ENCODE measurements around the gene RHOXF1. TPM values are rescaled to one million over a fixed set of nuclear protein-coding genes. Genes with fewer than 3 reads are reported as not detected.
"Not testable (repeated sequence)": the region's sequence is repeated elsewhere in the genome, so short reads cannot be mapped to it uniquely, and the experiment has no call there.

The RHOXF1 gene
- total RNA-seq, 1 donor from 2014 or later: not detected

DNA sequence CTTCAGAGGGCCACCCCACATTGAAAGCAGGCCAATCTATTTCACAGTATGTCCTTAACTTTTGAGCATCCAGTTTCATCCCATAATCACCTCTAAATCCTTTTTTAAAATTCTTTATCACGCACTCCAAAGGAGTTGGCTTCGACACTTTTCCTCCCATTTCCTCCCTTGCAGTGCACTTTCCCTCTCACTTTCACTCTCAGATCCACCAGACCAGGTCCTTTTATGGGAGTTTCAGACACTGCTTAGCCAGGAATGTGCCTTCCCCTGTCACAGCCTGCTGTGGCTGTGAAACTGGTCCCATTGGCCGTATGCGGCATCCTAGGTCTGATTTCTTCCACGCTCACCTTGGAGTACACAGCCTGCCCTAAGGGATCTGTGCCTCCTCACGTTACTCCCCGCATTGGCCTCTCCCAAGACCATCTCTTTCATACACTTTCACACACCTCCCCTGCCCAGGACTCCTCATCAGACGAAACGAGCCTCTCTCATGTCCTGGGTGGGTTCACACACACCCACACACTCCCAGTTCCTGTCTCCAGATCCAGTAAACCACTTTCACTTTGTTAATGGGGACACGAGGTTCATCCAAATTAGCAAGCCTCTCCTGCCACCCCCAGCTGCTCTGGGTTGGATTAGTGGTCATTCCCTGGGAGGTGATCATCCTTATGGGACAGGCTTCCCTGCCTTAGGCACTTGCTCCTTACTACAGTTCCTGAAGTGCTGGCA is 28.3 kb downstream of the RHOXF1 start:
- TF ChIP-seq, protein P1, sequence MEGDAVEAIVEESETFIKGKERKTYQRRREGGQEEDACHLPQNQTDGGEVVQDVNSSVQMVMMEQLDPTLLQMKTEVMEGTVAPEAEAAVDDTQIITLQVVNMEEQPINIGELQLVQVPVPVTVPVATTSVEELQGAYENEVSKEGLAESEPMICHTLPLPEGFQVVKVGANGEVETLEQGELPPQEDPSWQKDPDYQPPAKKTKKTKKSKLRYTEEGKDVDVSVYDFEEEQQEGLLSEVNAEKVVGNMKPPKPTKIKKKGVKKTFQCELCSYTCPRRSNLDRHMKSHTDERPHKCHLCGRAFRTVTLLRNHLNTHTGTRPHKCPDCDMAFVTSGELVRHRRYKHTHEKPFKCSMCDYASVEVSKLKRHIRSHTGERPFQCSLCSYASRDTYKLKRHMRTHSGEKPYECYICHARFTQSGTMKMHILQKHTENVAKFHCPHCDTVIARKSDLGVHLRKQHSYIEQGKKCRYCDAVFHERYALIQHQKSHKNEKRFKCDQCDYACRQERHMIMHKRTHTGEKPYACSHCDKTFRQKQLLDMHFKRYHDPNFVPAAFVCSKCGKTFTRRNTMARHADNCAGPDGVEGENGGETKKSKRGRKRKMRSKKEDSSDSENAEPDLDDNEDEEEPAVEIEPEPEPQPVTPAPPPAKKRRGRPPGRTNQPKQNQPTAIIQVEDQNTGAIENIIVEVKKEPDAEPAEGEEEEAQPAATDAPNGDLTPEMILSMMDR (IDR thresholded peaks at IDR 0.05; ENCODE audit: borderline replicate concordance): no peak
- peak overlapping the region; percentile 30 for H3K4me3 ChIP-seq

GRCh38 chrX:120085553-120086185 is 30.0 kb downstream of the RHOXF1 start:
- not testable (repeated sequence) for H3K9me3 ChIP-seq (replicated peaks); DNase-seq; H3K27me3 ChIP-seq (ENCODE audit: low read depth)

More for the DNA sequence above, 28.3 kb downstream of the RHOXF1 start:
- Histone ChIP-seq H3K27me3 (ENCODE audit: low read depth) (no peaks in the 10 kb centered on the region), H3K36me3 (no peaks in the 10 kb centered on the region), H3K27ac (replicated peaks) (no peak overlapping the region), H3K9me3 (replicated peaks) (no peaks in the 10 kb centered on the region), H3K4me1 (no peaks in the 10 kb centered on the region)
- no peak for DNase-seq
- intact Hi-C loops (cut with micrococcal nuclease): no loop called here

GRCh38 chrX:120077590-120077989 is 38.1 kb downstream of the RHOXF1 start, which contains the start of gene RHOXF2B:
Gene RHOXF2B, minus strand, starts transcription at chrX:120077690. Its CDS starts 138 bp downstream, at chrX:120077552.
- H3K36me3 ChIP-seq; H3K27me3 ChIP-seq (ENCODE audit: low read depth); DNase-seq: not testable (repeated sequence)

More at GRCh38 chrX:120085553-120086185, 30.0 kb downstream of the RHOXF1 start:
- H3K36me3 ChIP-seq; intact Hi-C loops (cut with micrococcal nuclease); H3K27ac ChIP-seq (replicated peaks); H3K4me1 ChIP-seq; H3K4me3 ChIP-seq: not testable (repeated sequence)

DNA sequence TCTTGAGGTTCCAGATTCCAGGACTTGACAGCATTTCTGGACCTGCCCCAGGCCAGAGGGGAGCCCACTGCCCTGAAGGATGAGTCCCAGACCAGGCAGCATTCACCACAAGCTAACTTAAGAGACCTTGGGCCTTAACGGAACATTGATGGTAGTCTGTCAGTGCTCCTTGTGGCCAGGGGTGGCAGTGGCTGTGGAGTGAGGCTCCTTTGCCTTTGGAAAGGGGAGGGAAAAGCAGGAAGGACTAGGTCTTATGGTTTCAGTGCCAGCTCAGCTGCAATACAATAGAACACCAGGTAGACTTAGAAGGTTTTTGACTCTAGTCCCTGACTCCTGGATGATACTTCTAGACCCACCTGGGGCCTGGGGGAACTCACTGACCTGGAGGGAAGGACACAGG is 49.5 kb downstream of the RHOXF1 start:
- H3K9me3 ChIP-seq (replicated peaks); H3K27ac ChIP-seq (replicated peaks); H3K27me3 ChIP-seq (ENCODE audit: low read depth); H3K4me3 ChIP-seq; H3K4me1 ChIP-seq; H3K36me3 ChIP-seq; DNase-seq; intact Hi-C loops (cut with micrococcal nuclease): not testable (repeated sequence)

More at GRCh38 chrX:120077590-120077989, 38.1 kb downstream of the RHOXF1 start, which contains the start of gene RHOXF2B:
- intact Hi-C loops (cut with micrococcal nuclease); H3K9me3 ChIP-seq (replicated peaks); H3K4me1 ChIP-seq; H3K27ac ChIP-seq (replicated peaks); H3K4me3 ChIP-seq: not testable (repeated sequence)

Other genes with a start within 250 kb of the RHOXF1 start
- 9.3 TPM for gene RNF113A, start 244.2 kb downstream of the RHOXF1 start, total RNA-seq
- 584 TPM for gene NDUFA1, start 244.1 kb downstream of the RHOXF1 start, total RNA-seq
- not detected for gene AKAP14, start 220.0 kb downstream of the RHOXF1 start, total RNA-seq
- 5.0 TPM for gene NKAP, start 172.2 kb downstream of the RHOXF1 start, total RNA-seq
- not detected for gene RHOXF2B, start 38.2 kb downstream of the RHOXF1 start, total RNA-seq
- not detected for gene RHOXF2, start 42.7 kb upstream of the RHOXF1 start, total RNA-seq
- gene ZBTB33, start 134.9 kb upstream of the RHOXF1 start, total RNA-seq: 6.0 TPM
- 0.38 TPM for gene TMEM255A, start 195.5 kb upstream of the RHOXF1 start, total RNA-seq
- 1.8 TPM for gene ATP1B4, start 246.2 kb upstream of the RHOXF1 start, total RNA-seq